ENCODE data around the gene VEGFB. TPM values are rescaled to one million over a fixed set of nuclear protein-coding genes. Genes with fewer than 3 reads are reported as not detected.
A peak's percentile ranks its signal among the peaks of the same experiment; 100 is the strongest.

VEGFB gene
- total RNA-seq, 1 donor = 37.6 TPM

GRCh38 chr11:64250415-64251015, 16.1 kb downstream of the VEGFB start:
- Histone ChIP-seq H3K27me3 (ENCODE audit: insufficient read depth, low read length) (no peaks in the 10 kb centered on the region), H3K79me2 (ENCODE audit: insufficient read depth, low read length) (peaks cover 37% of the 10 kb centered on the region), H3K4me1 (ENCODE audit: insufficient read depth, low read length) (peaks cover 12% of the 10 kb centered on the region), H3K4me2 (ENCODE audit: insufficient read depth, low read length) (peak overlapping the region; percentile 89), H3K4me3 (ENCODE audit: insufficient read depth, low read length) (peak overlapping the region; percentile 91), H4K20me1 (ENCODE audit: insufficient read depth, low read length) (peaks cover 4% of the 10 kb centered on the region), H2AFZ (ENCODE audit: low read length) (peak overlapping the region; percentile 89), H3K36me3 (ENCODE audit: insufficient read depth, low read length) (peaks cover 8% of the 10 kb centered on the region), H3K27ac (ENCODE audit: low read depth, low read length) (no peak overlapping the region), H3K9me3 (ENCODE audit: low read depth, low read length) (no peaks in the 10 kb centered on the region)
- DNase-seq (ENCODE audit: insufficient read length, low spot score, missing footprints) = peak; percentile 95
- no peak for TF ChIP-seq CTCF (IDR thresholded peaks at IDR 0.05; ENCODE audit: extremely low read depth, low read depth, low read length)

GRCh38 chr11:64251016-64251752, 16.8 kb downstream of the VEGFB start, which contains the start of gene PLCB3:
TSS of gene PLCB3 (plus strand) at chr11:64251530. CDS start at chr11:64251650, 120 bp downstream.
- peak; percentile 49 for TF ChIP-seq CTCF (IDR thresholded peaks at IDR 0.05; ENCODE audit: extremely low read depth, low read depth, low read length)
- Histone ChIP-seq H3K4me2 (ENCODE audit: insufficient read depth, low read length) (peak within 1 kb of the TSS; percentile 98), H3K4me3 (ENCODE audit: insufficient read depth, low read length) (peak within 1 kb of the TSS; percentile 91), H3K36me3 (ENCODE audit: insufficient read depth, low read length) (peaks cover 15% of the 10 kb centered on the region), H3K9me3 (ENCODE audit: low read depth, low read length) (no peaks in the 10 kb centered on the region), H4K20me1 (ENCODE audit: insufficient read depth, low read length) (no peaks in the 10 kb centered on the region), H3K79me2 (ENCODE audit: insufficient read depth, low read length) (peaks cover 30% of the 10 kb centered on the region), H3K4me1 (ENCODE audit: insufficient read depth, low read length) (peaks cover 11% of the 10 kb centered on the region), H3K27me3 (ENCODE audit: insufficient read depth, low read length) (no peaks in the 10 kb centered on the region), H3K27ac (ENCODE audit: low read depth, low read length) (peak within 1 kb of the TSS; percentile 58), H2AFZ (ENCODE audit: low read length) (peak within 1 kb of the TSS; percentile 89)
- peak; percentile 99 for DNase-seq (ENCODE audit: insufficient read length, low spot score, missing footprints)

GRCh38 chr11:64251753-64252002, 17.3 kb downstream of the VEGFB start:
- no peak for TF ChIP-seq CTCF (IDR thresholded peaks at IDR 0.05; ENCODE audit: extremely low read depth, low read depth, low read length)
- Histone ChIP-seq H3K36me3 (ENCODE audit: insufficient read depth, low read length) (peaks cover 19% of the 10 kb centered on the region), H3K4me1 (ENCODE audit: insufficient read depth, low read length) (peaks cover 11% of the 10 kb centered on the region), H3K9me3 (ENCODE audit: low read depth, low read length) (no peaks in the 10 kb centered on the region), H4K20me1 (ENCODE audit: insufficient read depth, low read length) (no peaks in the 10 kb centered on the region), H3K79me2 (ENCODE audit: insufficient read depth, low read length) (peaks cover 30% of the 10 kb centered on the region), H3K27me3 (ENCODE audit: insufficient read depth, low read length) (no peaks in the 10 kb centered on the region), H3K4me3 (ENCODE audit: insufficient read depth, low read length) (peak overlapping the region; percentile 91), H2AFZ (ENCODE audit: low read length) (peak overlapping the region; percentile 63), H3K4me2 (ENCODE audit: insufficient read depth, low read length) (peak overlapping the region; percentile 98), H3K27ac (ENCODE audit: low read depth, low read length) (peak overlapping the region; percentile 58)
- no peak for DNase-seq (ENCODE audit: insufficient read length, low spot score, missing footprints)
